Astrocyte of the cerebellum (primary cell): Measurements from ENCODE around the gene SMYD2.

ENCODE experiments used
- DNase-seq: peaks from one replicate; pipeline ENCODE4 v3.0.0-alpha.2; 2011; ENCODE audit warnings: low read depth
- H3K4me3 ChIP-seq: 2 replicates; pipeline ENCODE4 v1.5.1; 2011; ENCODE audit warnings: mild to moderate bottlenecking, low read depth, low read length, moderate library complexity
- in situ Hi-C: cut with HindIII; loops from 2 replicates; pipeline ENCODE4 v1.10.0; 2017; ENCODE audit warnings: low sequenced_read_pairs
- TF ChIP-seq, protein P1 (sequence below): IDR thresholded peaks from 2 replicates; pipeline ENCODE4 v1.5.1; 2012; ENCODE audit warnings: low read length, low read depth, moderate library complexity, mild to moderate bottlenecking; ENCODE audit errors: missing control alignments

The SMYD2 gene, protein sequence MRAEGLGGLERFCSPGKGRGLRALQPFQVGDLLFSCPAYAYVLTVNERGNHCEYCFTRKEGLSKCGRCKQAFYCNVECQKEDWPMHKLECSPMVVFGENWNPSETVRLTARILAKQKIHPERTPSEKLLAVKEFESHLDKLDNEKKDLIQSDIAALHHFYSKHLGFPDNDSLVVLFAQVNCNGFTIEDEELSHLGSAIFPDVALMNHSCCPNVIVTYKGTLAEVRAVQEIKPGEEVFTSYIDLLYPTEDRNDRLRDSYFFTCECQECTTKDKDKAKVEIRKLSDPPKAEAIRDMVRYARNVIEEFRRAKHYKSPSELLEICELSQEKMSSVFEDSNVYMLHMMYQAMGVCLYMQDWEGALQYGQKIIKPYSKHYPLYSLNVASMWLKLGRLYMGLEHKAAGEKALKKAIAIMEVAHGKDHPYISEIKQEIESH

DNA sequence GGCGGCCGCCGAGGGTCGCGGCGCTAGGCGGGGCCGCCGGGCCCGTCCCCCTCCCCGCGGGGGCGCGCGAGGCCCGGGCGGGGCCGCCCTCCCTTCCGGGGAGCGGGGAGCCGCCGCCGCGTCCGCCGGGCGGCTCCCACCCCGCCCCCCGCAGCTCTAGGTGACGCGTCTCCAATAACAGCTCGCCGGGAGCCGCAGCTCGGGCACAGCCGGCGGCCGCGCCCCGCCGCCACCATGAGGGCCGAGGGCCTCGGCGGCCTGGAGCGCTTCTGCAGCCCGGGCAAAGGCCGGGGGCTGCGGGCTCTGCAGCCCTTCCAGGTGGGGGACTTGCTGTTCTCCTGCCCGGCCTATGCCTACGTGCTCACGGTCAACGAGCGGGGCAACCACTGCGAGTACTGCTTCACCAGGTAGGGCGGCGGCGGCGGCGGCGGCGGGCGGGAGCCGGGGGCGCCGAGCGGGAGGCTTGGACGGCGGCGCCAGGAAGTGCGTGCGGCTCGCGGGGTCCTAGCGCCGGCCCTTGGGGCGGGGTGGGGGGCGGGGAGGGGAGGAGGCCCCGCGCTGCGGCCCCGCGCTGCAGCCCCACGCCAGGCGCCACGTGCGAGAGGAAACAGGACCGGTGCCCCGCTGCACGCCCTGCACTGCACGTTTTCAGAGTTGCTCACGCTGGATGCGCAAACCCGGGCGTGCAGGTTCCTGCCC is at the start of gene SMYD2:
SMYD2 (plus strand) TSS at position 139 of the 699 bp plus-strand sequence; CDS start at position 235, 96 bp downstream.
- H3K4me3 ChIP-seq: peak within 1 kb of the TSS; percentile 68
- DNase-seq: no peak
- TF ChIP-seq, protein P1, sequence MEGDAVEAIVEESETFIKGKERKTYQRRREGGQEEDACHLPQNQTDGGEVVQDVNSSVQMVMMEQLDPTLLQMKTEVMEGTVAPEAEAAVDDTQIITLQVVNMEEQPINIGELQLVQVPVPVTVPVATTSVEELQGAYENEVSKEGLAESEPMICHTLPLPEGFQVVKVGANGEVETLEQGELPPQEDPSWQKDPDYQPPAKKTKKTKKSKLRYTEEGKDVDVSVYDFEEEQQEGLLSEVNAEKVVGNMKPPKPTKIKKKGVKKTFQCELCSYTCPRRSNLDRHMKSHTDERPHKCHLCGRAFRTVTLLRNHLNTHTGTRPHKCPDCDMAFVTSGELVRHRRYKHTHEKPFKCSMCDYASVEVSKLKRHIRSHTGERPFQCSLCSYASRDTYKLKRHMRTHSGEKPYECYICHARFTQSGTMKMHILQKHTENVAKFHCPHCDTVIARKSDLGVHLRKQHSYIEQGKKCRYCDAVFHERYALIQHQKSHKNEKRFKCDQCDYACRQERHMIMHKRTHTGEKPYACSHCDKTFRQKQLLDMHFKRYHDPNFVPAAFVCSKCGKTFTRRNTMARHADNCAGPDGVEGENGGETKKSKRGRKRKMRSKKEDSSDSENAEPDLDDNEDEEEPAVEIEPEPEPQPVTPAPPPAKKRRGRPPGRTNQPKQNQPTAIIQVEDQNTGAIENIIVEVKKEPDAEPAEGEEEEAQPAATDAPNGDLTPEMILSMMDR: no peak
- in situ Hi-C loops: no loop called here

DNA sequence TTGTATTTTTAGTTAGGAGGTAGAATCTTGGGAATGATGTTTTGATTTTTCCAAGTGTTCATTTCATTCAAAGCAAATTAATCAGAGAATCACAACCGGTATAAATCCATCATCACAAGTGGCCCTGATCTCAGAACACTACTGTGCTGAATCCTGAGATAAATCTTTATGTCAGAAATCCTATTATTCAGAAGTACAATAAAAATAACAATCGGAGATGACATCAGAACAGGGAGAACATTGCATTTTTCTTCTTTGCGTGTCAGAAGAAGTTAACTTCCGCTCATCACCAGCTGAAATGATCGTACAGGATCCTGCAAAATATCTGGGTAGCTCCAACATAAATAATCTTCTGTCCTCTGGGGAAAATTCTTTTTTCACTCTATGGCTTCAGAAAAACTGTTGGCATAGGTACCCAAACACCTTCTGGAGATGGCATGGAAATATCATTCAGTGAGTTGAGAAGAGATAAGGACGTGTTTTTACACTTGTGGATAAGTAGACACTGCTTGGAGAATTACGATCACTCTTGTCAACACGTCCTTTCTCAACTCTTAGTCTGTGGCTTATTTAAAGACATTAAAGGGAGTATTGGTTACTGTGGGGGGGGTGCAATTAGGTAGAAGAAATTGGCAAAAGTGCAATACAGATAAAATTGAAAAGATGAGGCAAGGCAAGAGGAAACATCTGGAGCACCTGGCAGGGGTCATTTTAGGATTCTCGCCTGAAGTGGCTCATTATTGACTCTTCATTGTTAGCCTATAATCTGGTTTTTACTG is 46.9 kb upstream of the SMYD2 start:
- in situ Hi-C loops: no loop called here
- no peak overlapping the region for H3K4me3 ChIP-seq
- no peak for DNase-seq
- TF ChIP-seq, protein P1: no peak

DNA sequence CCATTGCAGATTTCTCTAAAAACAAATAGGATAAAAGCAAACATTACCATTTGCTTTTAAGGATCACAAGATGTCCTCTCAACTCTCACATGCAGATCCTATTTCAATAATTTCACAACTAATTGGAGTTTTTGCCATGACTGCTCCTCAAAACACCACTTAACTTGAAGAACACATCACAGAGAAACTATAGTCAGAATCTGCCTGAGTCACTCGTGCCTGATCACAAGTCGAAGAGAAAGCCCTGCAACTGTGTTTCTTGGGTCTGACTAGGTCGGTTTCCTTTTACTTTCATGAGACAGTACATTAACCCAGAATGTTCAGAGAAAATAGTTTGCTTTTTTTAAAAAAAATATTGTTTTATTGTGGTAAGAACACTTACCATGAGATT is 46.3 kb upstream of the SMYD2 start:
- TF ChIP-seq, protein P1: no peak
- H3K4me3 ChIP-seq: no peak overlapping the region
- DNase-seq: no peak
- in situ Hi-C loops: no loop called here

DNA sequence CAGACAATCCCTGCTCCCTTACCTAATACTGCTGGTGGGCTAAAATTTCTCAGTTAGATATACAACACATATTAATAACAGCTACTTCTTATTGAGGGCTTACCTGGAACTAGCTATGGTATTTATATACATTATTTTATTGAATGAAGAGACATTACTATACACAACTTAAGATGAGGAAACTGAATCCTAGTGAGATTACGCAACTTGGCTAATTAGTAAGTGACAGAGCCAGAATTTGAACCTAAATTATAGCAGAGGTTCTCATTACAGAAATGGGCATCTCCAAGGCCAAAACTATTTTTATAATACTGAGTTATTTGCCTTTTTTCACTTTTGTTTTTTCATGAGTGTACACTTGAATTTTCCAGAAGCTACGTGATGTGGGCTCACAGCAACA is 44.5 kb upstream of the SMYD2 start:
- no peak overlapping the region for H3K4me3 ChIP-seq
- in situ Hi-C loops: no loop called here
- TF ChIP-seq, protein P1: no peak
- no peak for DNase-seq

DNA sequence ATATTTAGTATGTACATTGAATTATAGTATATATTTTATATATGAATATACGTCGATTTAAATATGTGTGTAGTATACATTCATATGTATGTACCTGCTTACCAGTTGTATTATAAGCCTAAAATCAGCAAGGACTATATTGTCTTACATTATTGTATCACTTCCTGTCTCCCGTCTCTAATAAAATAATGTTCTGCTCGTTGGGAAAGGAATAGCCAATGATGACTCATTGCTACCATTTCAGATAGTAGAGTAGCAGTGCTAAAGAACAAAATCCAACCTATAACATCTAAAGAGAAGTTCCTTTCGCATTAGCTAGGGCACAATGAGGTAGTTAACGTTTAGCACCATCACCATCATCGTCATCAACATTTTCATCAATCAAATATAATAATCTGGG is 39.9 kb upstream of the SMYD2 start:
- no peak for DNase-seq
- in situ Hi-C loops: no loop called here
- TF ChIP-seq, protein P1: no peak
- H3K4me3 ChIP-seq: no peak overlapping the region

DNA sequence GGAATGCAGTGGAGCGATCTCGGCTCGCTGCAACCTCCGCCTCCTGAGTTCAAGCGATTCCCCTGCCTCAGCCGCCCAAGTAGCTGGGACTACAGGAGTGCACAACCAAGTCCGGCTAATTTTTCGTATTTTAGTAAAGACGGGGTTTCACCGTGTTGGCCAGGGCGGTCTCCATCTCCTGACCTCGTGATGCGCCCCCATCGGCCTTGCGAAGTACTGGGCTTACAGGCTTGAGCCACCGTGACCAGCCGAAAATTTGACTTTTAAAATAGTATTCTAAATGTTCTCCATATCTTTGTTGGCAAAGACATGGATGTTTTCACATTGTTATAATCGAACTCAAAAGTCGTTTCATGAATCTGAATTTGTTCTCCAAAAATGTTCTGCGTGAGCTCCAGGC is 36.7 kb upstream of the SMYD2 start:
- no peak for DNase-seq
- no peak overlapping the region for H3K4me3 ChIP-seq
- TF ChIP-seq, protein P1: no peak
- in situ Hi-C loops: no loop called here
